Esophagus muscularis mucosa (tissue), 4 donors: Measurements from ENCODE around the gene DCAF11. TPM values are rescaled to one million over a fixed set of nuclear protein-coding genes. Genes with fewer than 3 reads are reported as not detected.
"Not testable (repeated sequence)": the region's sequence is repeated elsewhere in the genome, so short reads cannot be mapped to it uniquely, and the experiment has no call there.

Source experiments
- DNase-seq: peaks from one replicate; pipeline ENCODE4 v3.0.0-alpha.2; 2017; ENCODE audit errors: extremely low spot score
- H3K27ac ChIP-seq, 4 donors: fragments of 200-600 bp; sonication (generic); replicated peaks in 1 of 4; 1 replicate in 3 of 4; 2 replicates in 1 of 4; pipeline ENCODE4 v1.5.1; 2016 to 2019; ENCODE audit warnings: mild to moderate bottlenecking in 1 of 4
- H3K27me3 ChIP-seq, 4 donors: fragments of 200-600 bp; sonication (generic); one replicate each; pipeline versions ENCODE4 v1.5.1 to v1.6.0; 2016 to 2019
- H3K36me3 ChIP-seq, 4 donors: fragments of 200-600 bp; sonication (generic); one replicate each; pipeline ENCODE4 v1.5.1; 2016 to 2019
- H3K4me1 ChIP-seq, 4 donors: fragments of 200-600 bp; sonication (generic); one replicate each; pipeline ENCODE4 v1.5.1; 2016 to 2019
- H3K4me3 ChIP-seq, 4 donors: fragments of 200-600 bp; sonication (generic); 1 replicate in 2 of 4; 2 replicates in 2 of 4; pipeline ENCODE4 v1.5.1; 2016 to 2019; ENCODE audit warnings: mild to moderate bottlenecking in 4 of 4, moderate library complexity in 1 of 4
- H3K9me3 ChIP-seq, 4 donors: fragments of 200-600 bp; sonication (generic); 1 replicate in 3 of 4; 2 replicates in 1 of 4; pipeline ENCODE4 v1.5.1; 2016 to 2019
- CTCF ChIP-seq, 3 experiments: fragments of 200-600 bp in 2 of 3; fragments of 450-650 bp in 1 of 3; sonication (generic) in 2 of 3; IDR thresholded peaks; one replicate each; pipeline ENCODE4 v1.5.1; 2017 to 2019; ENCODE audit warnings: antibody characterized with exemption in 3 of 3, mild to moderate bottlenecking in 2 of 3, moderate library complexity in 1 of 3
- EP300 ChIP-seq: sonication (generic); formaldehyde crosslinking; IDR thresholded peaks from one replicate; pipeline ENCODE4 v1.6.1; 2017; ENCODE audit warnings: antibody characterized with exemption
- POLR2A ChIP-seq: fragments of 450-650 bp; IDR thresholded peaks from one replicate; pipeline ENCODE4 v1.6.1; 2017; ENCODE audit warnings: antibody characterized with exemption, moderate library complexity, mild to moderate bottlenecking, low read depth
- POLR2AphosphoS5 ChIP-seq, 2 donors: sonication (generic); formaldehyde crosslinking; IDR thresholded peaks; one replicate each; pipeline ENCODE4 v1.6.1; 2017; ENCODE audit warnings: antibody characterized with exemption in 2 of 2
- WGBS: methylation state at CpG from one replicate; pipeline ENCODE4 v1.1.5; 2018; 5-methylcytosine and 5-hydroxymethylcytosine counted together
- intact Hi-C: fragments of 100-400 bp; cut with DNase I; formaldehyde crosslinking; loops from one replicate; pipeline ENCODE4 v1.15.1; 2023
- total RNA-seq, 4 donors: library from RNA; depleted of rRNA; stranded (reverse); fragments of >200 nt; gene quantifications; one replicate each; pipeline versions ENCODE4 v1.1.0 to v1.2.1, GENCODE V29; 2016

DCAF11 gene
- total RNA-seq, 4 donors from 2014 or later, result 56.0 to 74.9 (median 66.8) TPM

DNA sequence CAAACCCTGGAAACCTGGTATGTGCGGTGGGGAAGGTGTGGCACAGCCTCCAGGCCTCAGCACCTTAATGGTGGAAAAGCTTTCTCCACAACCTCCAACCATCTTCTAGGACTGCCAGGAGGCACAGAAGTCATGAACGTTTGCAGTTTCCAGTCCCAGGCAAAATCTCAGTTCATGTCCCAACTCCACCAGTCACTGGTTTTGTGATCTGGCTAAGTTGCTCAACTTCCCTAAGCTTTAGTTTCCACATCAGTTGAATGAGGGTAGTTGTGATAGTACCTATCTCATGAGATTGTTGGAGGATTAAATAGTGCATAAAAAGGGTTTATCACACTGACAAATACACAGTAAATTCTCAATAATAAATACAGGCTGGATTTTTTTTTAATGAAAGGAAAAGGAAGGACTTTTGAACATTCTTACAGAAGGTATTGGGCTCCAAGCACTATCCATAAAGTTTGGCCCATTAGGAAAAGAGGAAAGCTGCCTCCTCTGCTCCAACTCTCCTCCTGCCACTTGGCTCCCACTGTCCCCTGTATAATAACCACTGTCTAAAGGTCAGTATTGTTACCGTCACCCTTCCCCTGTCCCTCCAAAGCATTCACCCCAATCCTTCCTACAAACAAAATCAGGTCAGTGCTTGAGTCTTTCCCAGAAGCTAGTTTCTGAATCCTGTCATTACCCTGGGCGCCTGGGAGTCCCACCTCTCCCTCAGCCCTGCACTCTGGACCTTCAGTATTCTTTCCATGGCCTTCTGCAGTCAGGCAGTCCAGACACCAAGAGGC lies 14.2 kb upstream of the DCAF11 start:
- DNase-seq, result no peak
- Histone ChIP-seq H3K4me3 (no peak overlapping the region), H3K27ac (no peak overlapping the region), H3K4me1 (peaks cover 3 to 6% (median 5%) of the 10 kb centered on the region in 4 donors), H3K36me3 (peaks cover 5 to 39% (median 24%) of the 10 kb centered on the region in 4 donors), H3K27me3 (no peaks in the 10 kb centered on the region), H3K9me3 (no peaks in the 10 kb centered on the region)
- TF ChIP-seq EP300, result no peak
- intact Hi-C loops, result no loop called here
- WGBS, result 76% methylated on average over 4 of the region's 4 CpGs

DNA sequence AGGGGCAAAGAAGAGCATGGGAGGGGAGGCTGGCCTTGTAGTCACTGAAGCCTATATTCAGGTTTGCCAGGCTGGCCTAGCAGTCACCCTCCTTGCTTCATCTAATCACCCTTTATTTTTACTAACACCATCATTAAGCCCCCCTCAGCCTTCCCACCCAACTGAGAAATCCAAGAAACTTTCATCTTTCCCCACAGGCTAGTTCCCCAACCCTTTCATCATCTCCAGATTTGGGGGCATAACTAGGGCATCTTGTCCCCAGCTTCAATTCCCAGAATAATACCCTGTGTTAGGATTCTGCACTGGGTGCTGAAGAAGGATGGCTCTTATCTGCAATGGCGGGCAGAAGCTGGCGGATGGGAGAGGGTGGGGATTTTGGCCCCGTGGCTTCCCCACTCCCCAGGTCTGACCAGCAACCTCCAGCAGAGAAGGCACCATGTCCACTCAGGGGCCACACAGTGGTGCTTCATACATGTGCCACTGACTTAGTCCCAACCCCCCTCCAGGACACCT lies 13.5 kb upstream of the DCAF11 start:
- Histone ChIP-seq H3K4me1 (no peaks in the 10 kb centered on the region), H3K27me3 (no peaks in the 10 kb centered on the region), H3K4me3 (no peak overlapping the region), H3K36me3 (peaks cover 5 to 39% (median 24%) of the 10 kb centered on the region in 4 donors), H3K9me3 (no peaks in the 10 kb centered on the region), H3K27ac (no peak overlapping the region)
- 100% methylated on average over 3 of the region's 3 CpGs for WGBS
- TF ChIP-seq POLR2A (no peak), EP300 (no peak), POLR2AphosphoS5 (IDR thresholded peaks at IDR 0.05) (no peak), CTCF (IDR thresholded peaks at IDR 0.05) (no peak)
- no peak for DNase-seq
- intact Hi-C loops, result no loop called here

DNA sequence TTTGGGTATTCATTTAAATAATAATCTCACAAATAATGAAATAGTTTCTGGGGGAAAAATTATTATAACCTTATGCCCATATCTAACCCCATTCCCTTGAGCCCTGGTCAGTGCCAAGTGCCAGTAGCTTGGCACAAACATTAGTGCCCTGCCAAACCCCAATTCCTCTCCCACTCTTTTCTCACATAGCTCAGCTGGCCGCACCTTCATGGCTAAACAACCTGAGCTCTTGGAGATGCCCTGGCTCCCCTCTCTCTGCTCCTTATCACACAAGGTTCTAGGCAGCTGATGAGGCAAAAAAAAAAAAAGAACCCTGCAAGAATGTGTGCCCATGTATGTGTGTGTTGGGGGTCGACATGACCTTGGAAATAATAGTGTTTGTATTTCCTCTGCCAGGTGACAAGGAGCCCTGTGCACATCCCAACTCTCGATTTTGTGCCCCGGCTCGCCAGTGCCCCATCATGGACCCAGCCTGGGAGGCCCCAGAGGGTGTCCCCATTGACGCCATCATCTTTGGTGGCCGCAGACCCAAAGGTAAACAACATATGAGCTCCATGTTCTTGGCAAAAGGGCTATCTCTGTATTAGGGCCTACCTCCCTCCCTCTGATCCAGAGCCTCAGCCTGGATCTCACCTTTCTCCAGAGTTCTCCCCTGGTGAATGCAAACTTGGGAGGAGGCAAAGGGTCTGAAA lies 12.1 kb upstream of the DCAF11 start:
- 94% methylated on average over 7 of the region's 7 CpGs for WGBS

GRCh38 chr14:24103451-24103850 lies 11.1 kb upstream of the DCAF11 start:
- Histone ChIP-seq H3K4me3 (no peak overlapping the region), H3K36me3 (peaks cover 0 to 34% (median 20%) of the 10 kb centered on the region in 4 donors), H3K9me3 (no peaks in the 10 kb centered on the region), H3K4me1 (peaks cover 0 to 5% (median 1%) of the 10 kb centered on the region in 4 donors), H3K27me3 (no peaks in the 10 kb centered on the region), H3K27ac (no peak overlapping the region)
- 93% methylated on average over 12 of the region's 13 CpGs for WGBS
- TF ChIP-seq POLR2AphosphoS5 (IDR thresholded peaks at IDR 0.05) (no peak), POLR2A (no peak), CTCF (IDR thresholded peaks at IDR 0.05) (no peak), EP300 (no peak)
- intact Hi-C loops, result no loop called here
- DNase-seq, result no peak

More for the DNA sequence above, 12.1 kb upstream of the DCAF11 start:
- no peak for TF ChIP-seq CTCF (IDR thresholded peaks at IDR 0.05)
- no peak for TF ChIP-seq EP300
- TF ChIP-seq POLR2AphosphoS5 (IDR thresholded peaks at IDR 0.05), result no peak
- no peak for TF ChIP-seq POLR2A
- H3K4me1 ChIP-seq, result no peaks in the 10 kb centered on the region
- H3K4me3 ChIP-seq, result no peak overlapping the region
- no peak for DNase-seq
- intact Hi-C loops, result no loop called here
- no peak overlapping the region for H3K27ac ChIP-seq
- no peaks in the 10 kb centered on the region for H3K9me3 ChIP-seq
- H3K27me3 ChIP-seq, result no peaks in the 10 kb centered on the region
- peaks cover 5 to 39% (median 24%) of the 10 kb centered on the region in 4 donors for H3K36me3 ChIP-seq

DNA sequence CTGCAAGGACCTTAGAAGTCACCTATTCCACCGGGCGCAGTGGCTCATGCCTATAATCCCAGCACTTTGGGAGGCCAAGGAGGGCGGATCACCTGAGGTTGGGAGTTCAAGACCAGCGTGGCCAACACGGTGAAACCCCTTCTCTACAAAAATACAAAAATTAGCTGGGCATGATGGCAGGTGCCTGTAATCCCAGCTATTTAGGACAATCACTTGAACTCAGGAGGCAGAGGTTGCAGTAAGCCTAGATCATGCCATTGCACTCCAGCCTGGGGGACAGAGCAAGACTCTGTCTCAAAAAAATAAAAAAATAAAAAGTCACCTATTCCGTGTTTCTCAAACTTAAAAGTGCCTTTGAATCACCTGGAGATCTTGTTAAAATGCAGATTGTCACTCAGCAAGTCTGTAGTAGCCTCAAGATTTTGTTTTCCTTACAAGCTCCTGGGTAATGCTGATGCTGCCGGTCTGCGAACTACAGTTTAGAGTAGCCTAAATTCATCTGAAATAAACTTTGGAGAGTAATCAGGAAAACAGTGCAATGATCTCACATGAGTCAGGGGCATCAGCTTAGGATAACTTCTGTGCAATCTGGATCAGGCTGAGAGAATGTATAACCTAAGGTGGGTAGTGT lies 8.9 kb upstream of the DCAF11 start:
- 93% methylated on average over 8 of the region's 8 CpGs for WGBS
- peaks cover 0 to 11% (median 6%) of the 10 kb centered on the region in 4 donors for H3K36me3 ChIP-seq
- H3K4me3 ChIP-seq, H3K9me3 ChIP-seq, DNase-seq, H3K27ac ChIP-seq, H3K27me3 ChIP-seq: not testable (repeated sequence)
- peaks cover 5 to 13% (median 10%) of the 10 kb centered on the region in 4 donors for H3K4me1 ChIP-seq
- intact Hi-C loops, result loop anchor here (5.0 kb wide), 1 partner anchor 57 kb away; the partner anchor contains the start of gene IRF9
